A673 (cell line): ENCODE results near the gene SLFN11. TPM values are rescaled to one million over a fixed set of nuclear protein-coding genes. Genes with fewer than 3 reads are reported as not detected.

Source experiments
- BruUV-seq: library from RNA; stranded (reverse); fragments of 400-500 nt; replicated peaks from 2 replicates; lab custom pipeline; 2021; lab: Mats Ljungman, UMichigan
- CTCF ChIA-PET: fragments of 300-600 bp; sonication (Branson Sonifier 250); formaldehyde crosslinking; loops from one replicate; lab custom pipeline; 2022; ENCODE audit warnings: antibody characterized with exemption; lab: Charles Lee
- POLR2A ChIA-PET: fragments of 300-600 bp; sonication (Branson Sonifier 250); formaldehyde crosslinking; loops from one replicate; lab custom pipeline; 2022; ENCODE audit warnings: antibody characterized with exemption; ENCODE audit not compliant: low non-redundant PET; lab: Charles Lee
- DNase-seq: peaks from one replicate; pipeline ENCODE4 v3.0.0-alpha.2; 2015; ENCODE audit warnings: low spot score
- H3K27ac ChIP-seq: fragments of 200-600 bp; sonication (generic); 2 replicates; pipeline ENCODE4 v1.5.1; 2016; ENCODE audit warnings: mixed run types, low read depth, mild to moderate bottlenecking, mixed read lengths, antibody characterized with exemption, low read length; ENCODE audit not compliant: poor library complexity, severe bottlenecking
- H3K27me3 ChIP-seq: fragments of 200-600 bp; sonication (generic); replicated peaks from 2 replicates; pipeline ENCODE4 v1.6.1; 2017; ENCODE audit warnings: mixed run types, low read depth, mild to moderate bottlenecking, mixed read lengths, antibody characterized with exemption, low read length; ENCODE audit not compliant: insufficient read depth, poor library complexity
- H3K36me3 ChIP-seq: fragments of 200-600 bp; sonication (generic); 2 replicates; pipeline ENCODE4 v1.6.1; 2016; ENCODE audit warnings: mixed run types, mild to moderate bottlenecking, mixed read lengths, antibody characterized with exemption, low read length; ENCODE audit not compliant: insufficient read depth, poor library complexity, severe bottlenecking
- H3K4me1 ChIP-seq: fragments of 200-600 bp; sonication (generic); 2 replicates; pipeline ENCODE4 v1.6.1; 2017; ENCODE audit warnings: mixed run types, mild to moderate bottlenecking, mixed read lengths, antibody characterized with exemption, low read length; ENCODE audit not compliant: insufficient read depth, poor library complexity, severe bottlenecking
- H3K4me3 ChIP-seq: fragments of 200-600 bp; sonication (generic); 2 replicates; pipeline ENCODE4 v1.5.1; 2016; ENCODE audit warnings: low read depth, mixed run types, mild to moderate bottlenecking, mixed read lengths, low read length; ENCODE audit not compliant: poor library complexity, severe bottlenecking
- H3K9me3 ChIP-seq: fragments of 200-600 bp; sonication (generic); 2 replicates; pipeline ENCODE4 v1.6.1; 2016; ENCODE audit warnings: mixed run types, low read depth, mild to moderate bottlenecking, mixed read lengths, antibody characterized with exemption, low read length; ENCODE audit not compliant: poor library complexity, severe bottlenecking
- EZH2 ChIP-seq: fragments of 200-600 bp; sonication (generic); IDR thresholded peaks from 2 replicates; pipeline ENCODE4 v1.6.1; 2017; ENCODE audit warnings: borderline replicate concordance, low read depth, mild to moderate bottlenecking, mixed read lengths, antibody characterized with exemption, low read length; ENCODE audit not compliant: poor library complexity, severe bottlenecking
- intact Hi-C: fragments of 100-400 bp; cut with micrococcal nuclease; formaldehyde crosslinking; loops from one replicate; pipeline ENCODE4 v1.10.0; 2022; ENCODE audit not compliant: unreplicated experiment
- total RNA-seq: library from RNA; stranded (reverse); gene quantifications from 2 replicates; pipeline ENCODE4 v1.2.3, GENCODE V29; 2021
- TF ChIP-seq, protein P1 (sequence below): fragments of 300-800, 200-600 bp; sonication (generic); conservative IDR thresholded peaks from 2 replicates; pipeline ENCODE4 v1.5.1; 2017; ENCODE audit warnings: low read depth, mild to moderate bottlenecking, antibody characterized with exemption, low read length, moderate library complexity, mixed read lengths

SLFN11 gene
- total RNA-seq, 1 experiment from 2014 or later = 141 TPM

GRCh38 chr17:35361027-35361426 is 12.4 kb downstream of the SLFN11 start:
- ChIA-PET CTCF (no interaction called here), POLR2A (no interaction called here)
- no TSS peak for BruUV-seq
- TF ChIP-seq, protein P1, sequence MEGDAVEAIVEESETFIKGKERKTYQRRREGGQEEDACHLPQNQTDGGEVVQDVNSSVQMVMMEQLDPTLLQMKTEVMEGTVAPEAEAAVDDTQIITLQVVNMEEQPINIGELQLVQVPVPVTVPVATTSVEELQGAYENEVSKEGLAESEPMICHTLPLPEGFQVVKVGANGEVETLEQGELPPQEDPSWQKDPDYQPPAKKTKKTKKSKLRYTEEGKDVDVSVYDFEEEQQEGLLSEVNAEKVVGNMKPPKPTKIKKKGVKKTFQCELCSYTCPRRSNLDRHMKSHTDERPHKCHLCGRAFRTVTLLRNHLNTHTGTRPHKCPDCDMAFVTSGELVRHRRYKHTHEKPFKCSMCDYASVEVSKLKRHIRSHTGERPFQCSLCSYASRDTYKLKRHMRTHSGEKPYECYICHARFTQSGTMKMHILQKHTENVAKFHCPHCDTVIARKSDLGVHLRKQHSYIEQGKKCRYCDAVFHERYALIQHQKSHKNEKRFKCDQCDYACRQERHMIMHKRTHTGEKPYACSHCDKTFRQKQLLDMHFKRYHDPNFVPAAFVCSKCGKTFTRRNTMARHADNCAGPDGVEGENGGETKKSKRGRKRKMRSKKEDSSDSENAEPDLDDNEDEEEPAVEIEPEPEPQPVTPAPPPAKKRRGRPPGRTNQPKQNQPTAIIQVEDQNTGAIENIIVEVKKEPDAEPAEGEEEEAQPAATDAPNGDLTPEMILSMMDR = no peak
- Histone ChIP-seq H3K27ac (no peak overlapping the region), H3K9me3 (no peaks in the 10 kb centered on the region), H3K4me1 (no peaks in the 10 kb centered on the region), H3K27me3 (no peaks in the 10 kb centered on the region), H3K36me3 (peaks cover 85% of the 10 kb centered on the region), H3K4me3 (no peak overlapping the region)
- DNase-seq = no peak
- intact Hi-C loops = no loop called here

GRCh38 chr17:35359398-35359797 is 14.0 kb downstream of the SLFN11 start:
- H3K36me3 ChIP-seq = peaks cover 89% of the 10 kb centered on the region
- POLR2A ChIA-PET = no interaction called here
- BruUV-seq = no TSS peak

GRCh38 chr17:35352284-35352683 is 21.1 kb downstream of the SLFN11 start:
- POLR2A ChIA-PET = no interaction called here
- Histone ChIP-seq H3K4me3 (no peak overlapping the region), H3K27ac (no peak overlapping the region), H3K27me3 (no peaks in the 10 kb centered on the region), H3K4me1 (no peaks in the 10 kb centered on the region), H3K36me3 (peaks cover 57% of the 10 kb centered on the region), H3K9me3 (no peaks in the 10 kb centered on the region)
- BruUV-seq = no TSS peak
- CTCF ChIA-PET = no interaction called here
- no peak for DNase-seq
- intact Hi-C loops = no loop called here
- TF ChIP-seq, protein P1 = no peak
- TF ChIP-seq EZH2 = no peak

More at GRCh38 chr17:35359398-35359797, 14.0 kb downstream of the SLFN11 start:
- no peak overlapping the region for H3K27ac ChIP-seq
- DNase-seq = no peak
- no peak for TF ChIP-seq EZH2
- TF ChIP-seq, protein P1 = no peak
- no peaks in the 10 kb centered on the region for H3K4me1 ChIP-seq
- intact Hi-C loops = no loop called here
- no peak overlapping the region for H3K4me3 ChIP-seq
- CTCF ChIA-PET = no interaction called here
- H3K27me3 ChIP-seq = no peaks in the 10 kb centered on the region
- H3K9me3 ChIP-seq = no peaks in the 10 kb centered on the region
